GM10266 (cell line): Measurements from ENCODE around the gene MANEAL.

ENCODE experiments used
- DNase-seq: peaks from one replicate; pipeline ENCODE4 v3.0.0; 2012; ENCODE audit errors: extremely low spot score
- TF ChIP-seq, protein P1 (sequence below): IDR thresholded peaks from 2 replicates; pipeline ENCODE4 v1.5.1; 2012; ENCODE audit warnings: mild to moderate bottlenecking, low read depth; ENCODE audit not compliant: control insufficient read depth, insufficient read depth; ENCODE audit errors: missing control alignments

The MANEAL gene

GRCh38 chr1:37792943-37793686 is 532 bp upstream of the MANEAL start:
- no peak for DNase-seq
- TF ChIP-seq, protein P1, sequence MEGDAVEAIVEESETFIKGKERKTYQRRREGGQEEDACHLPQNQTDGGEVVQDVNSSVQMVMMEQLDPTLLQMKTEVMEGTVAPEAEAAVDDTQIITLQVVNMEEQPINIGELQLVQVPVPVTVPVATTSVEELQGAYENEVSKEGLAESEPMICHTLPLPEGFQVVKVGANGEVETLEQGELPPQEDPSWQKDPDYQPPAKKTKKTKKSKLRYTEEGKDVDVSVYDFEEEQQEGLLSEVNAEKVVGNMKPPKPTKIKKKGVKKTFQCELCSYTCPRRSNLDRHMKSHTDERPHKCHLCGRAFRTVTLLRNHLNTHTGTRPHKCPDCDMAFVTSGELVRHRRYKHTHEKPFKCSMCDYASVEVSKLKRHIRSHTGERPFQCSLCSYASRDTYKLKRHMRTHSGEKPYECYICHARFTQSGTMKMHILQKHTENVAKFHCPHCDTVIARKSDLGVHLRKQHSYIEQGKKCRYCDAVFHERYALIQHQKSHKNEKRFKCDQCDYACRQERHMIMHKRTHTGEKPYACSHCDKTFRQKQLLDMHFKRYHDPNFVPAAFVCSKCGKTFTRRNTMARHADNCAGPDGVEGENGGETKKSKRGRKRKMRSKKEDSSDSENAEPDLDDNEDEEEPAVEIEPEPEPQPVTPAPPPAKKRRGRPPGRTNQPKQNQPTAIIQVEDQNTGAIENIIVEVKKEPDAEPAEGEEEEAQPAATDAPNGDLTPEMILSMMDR: no peak

DNA sequence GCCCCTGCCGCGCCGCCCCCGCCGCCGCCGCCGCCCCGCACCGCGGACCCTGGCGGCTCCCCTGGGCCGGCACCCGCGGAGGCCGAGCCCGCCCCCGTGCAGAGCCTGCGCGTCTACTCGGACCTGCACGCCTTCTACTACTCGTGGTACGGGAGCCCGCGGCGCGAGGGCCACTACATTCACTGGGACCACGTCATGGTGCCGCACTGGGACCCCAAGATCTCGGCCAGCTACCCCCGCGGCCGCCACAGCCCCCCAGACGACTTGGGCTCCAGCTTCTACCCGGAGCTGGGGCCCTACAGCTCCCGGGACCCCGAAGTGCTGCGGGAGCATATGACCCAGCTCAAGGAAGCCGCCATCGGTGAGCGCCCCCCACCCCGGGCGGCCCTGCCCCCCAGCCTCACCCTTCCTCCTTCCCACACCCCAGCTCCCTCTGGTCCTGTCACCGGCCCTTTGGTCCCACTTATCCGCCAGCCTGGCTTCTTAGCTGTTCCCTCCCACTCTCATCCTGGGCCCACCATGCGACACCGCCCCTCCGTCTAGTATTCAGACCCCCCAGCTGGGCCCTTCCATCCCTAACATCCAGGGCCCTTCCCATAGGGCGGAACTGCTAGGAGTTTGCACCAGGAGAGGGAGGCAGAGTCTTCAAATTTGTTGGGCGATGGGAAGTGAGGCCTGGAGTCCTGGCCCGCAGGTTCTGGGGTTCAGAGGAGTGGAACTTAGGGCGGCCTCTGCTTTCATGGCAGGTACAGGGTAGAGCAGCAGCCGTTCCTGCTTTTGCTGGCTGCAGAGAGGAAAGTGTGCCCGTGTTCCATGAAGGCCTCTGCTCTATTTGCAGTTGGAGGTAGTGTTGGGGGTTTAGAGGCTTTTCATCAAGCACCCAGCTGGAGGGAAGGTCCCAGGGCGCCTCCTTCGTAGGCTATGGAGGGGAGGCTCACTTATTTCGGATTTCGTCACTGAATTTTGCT is 1.0 kb downstream of the MANEAL start:
- TF ChIP-seq, protein P1: peak; percentile 4
- peak; percentile 44 for DNase-seq

DNA sequence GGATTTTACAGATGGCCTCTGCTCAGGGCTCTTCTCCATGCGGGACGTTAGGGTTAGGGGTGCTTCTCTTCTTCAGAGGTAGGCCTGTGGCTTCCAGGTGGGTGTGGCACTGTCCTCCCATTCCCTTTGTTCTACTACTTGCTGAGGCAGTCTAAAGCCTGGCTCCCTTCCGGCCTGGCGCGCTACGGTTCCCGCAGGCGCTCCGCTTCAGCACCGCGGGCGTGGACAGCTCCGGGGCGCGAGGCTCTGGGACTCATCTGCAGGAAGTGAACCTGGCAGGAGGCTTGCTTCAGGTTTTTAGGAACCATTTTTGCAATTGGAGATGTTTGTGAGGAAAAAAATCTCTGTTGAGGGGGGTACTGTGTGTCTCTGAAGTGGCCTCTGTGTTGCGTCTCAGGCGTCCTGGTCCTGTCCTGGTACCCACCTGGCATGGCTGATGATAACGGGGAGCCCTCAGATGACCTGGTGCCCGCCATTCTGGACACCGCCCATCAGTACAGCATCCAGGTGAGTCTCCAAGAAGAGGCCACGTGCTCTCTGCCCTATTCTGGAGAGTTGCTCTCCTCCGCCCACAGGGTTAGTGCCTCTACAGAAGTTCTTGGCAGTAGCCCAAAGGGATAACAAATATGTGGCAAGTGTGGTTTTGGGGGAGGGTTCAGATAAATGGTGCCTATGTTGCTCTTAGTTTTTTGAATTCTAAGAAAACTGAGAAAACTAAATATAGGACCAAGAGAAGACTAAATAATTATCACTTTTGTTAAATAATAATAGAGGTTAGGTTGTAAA is 1.9 kb downstream of the MANEAL start:
- DNase-seq: peak; percentile 85

DNA sequence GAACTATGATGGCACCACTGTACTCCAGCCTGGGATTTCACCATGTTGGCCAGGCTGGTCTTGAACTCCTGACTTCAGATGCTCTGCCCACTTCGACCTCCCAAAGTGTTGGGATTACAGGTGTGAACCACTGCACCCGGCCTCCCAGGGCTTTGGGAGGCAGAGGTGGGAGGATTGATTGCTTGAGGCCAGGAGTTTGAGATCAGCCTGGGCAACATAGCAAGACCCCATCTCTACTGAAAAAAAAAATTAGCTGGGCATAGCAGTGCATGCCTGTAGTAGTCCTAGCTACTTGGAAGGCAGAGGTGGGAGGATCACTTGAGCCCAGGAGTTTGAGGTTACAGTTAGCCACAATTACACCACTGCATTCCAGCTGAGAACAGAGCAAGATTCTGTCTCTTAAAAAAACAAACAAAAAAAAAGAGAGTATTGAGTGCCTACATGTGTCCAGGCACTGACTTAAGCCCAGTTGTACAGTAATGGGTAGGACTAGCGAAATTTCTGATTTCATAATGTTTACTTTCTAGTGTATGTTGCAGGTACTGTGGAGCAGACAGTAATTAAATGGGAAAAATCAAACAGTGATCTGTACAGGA is 4.2 kb downstream of the MANEAL start:
- TF ChIP-seq, protein P1: no peak
- no peak for DNase-seq

More for the DNA sequence above, 1.9 kb downstream of the MANEAL start:
- TF ChIP-seq, protein P1: no peak

- no peak for DNase-seq
- TF ChIP-seq, protein P1: no peak
Observed at GRCh38 chr1:37802439-37802838, 8.8 kb downstream of the MANEAL start.

- TF ChIP-seq, protein P1: no peak
Observed at GRCh38 chr1:37807220-37807554, 13.5 kb downstream of the MANEAL start.

More at GRCh38 chr1:37807220-37807554, 13.5 kb downstream of the MANEAL start:
- no peak for DNase-seq
